GM12891 (cell line): Measurements from ENCODE around the gene IYD.
"Not testable (repeated sequence)": the region's sequence is repeated elsewhere in the genome, so short reads cannot be mapped to it uniquely, and the experiment has no call there.

Experiments
- DNase-seq: peaks from one replicate; pipeline ENCODE4 v3.0.0; 2011; ENCODE audit warnings: low spot score; ENCODE audit not compliant: insufficient read length
- FAIRE-seq: peaks from 2 replicates; lab custom pipeline; 2011; peaks lifted over from hg19 to GRCh38; lab: Jason Lieb, UNC
- PAX5 ChIP-seq: IDR thresholded peaks from 2 replicates; pipeline ENCODE4 v1.6.1; 2011; ENCODE audit warnings: low read length, moderate library complexity, mild to moderate bottlenecking; ENCODE audit not compliant: insufficient read depth, severe bottlenecking
- POLR2A ChIP-seq: IDR thresholded peaks from 2 replicates; pipeline ENCODE4 v1.6.1; 2011; ENCODE audit warnings: low read depth, low read length, control low read depth
- POLR2AphosphoS5 ChIP-seq: IDR thresholded peaks from 2 replicates; pipeline ENCODE4 v1.6.1; 2011; ENCODE audit warnings: low read depth, low read length, control low read depth
- POU2F2 ChIP-seq: IDR thresholded peaks from 2 replicates; pipeline ENCODE4 v1.6.1; 2011; ENCODE audit warnings: low read depth, mild to moderate bottlenecking, control low read depth, low read length, moderate library complexity
- SPI1 ChIP-seq: IDR thresholded peaks from 2 replicates; pipeline ENCODE4 v1.6.1; 2011; ENCODE audit warnings: low read depth, low read length, control low read depth
- TAF1 ChIP-seq: IDR thresholded peaks from 2 replicates; pipeline ENCODE4 v1.6.1; 2011; ENCODE audit warnings: low read depth, low read length, control low read depth

Gene IYD

DNA sequence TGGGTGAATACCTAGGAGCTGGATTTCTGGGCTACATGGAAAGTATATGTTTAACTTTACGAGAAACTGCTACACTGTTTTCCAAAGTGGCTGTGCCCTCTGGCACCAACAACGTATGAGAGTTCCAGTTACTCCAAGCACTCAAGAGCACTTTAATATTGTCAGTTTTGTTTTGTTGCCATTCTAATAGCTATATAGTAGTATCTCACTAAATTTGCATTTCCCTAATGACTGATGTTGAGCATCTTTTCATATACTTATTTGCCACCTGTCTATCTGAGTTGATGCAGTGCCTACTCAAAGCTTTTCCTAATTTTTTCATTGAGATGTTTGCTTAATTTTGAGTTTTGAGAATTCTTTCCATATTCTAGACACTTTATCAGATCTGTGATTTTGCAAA is 76.7 kb downstream of the IYD start:
- no peak for FAIRE-seq
- TF ChIP-seq TAF1 (no peak), POLR2AphosphoS5 (no peak), SPI1 (no peak), POU2F2 (no peak), POLR2A (no peak), PAX5 (no peak)
- no peak for DNase-seq

DNA sequence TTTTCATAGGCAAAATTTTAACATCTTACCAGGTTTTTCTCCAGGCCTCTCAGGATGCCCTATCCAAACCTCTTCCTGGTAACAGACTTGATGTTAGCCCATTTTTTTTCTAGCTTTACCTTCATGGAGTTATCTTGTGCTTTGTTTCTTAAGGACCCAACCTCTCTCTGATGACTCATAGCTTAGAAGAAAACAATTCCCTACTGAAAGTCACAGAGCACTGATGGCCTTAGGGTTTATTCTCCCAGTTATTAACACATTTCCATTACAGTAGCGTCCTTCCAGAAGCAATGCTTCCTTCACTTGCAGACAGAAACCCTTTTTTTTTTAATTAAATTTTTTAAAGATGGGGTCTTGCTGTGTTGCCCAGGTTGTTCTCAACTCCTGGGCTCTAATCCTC is 79.4 kb downstream of the IYD start:
- DNase-seq (no peak), FAIRE-seq (no peak)

DNA sequence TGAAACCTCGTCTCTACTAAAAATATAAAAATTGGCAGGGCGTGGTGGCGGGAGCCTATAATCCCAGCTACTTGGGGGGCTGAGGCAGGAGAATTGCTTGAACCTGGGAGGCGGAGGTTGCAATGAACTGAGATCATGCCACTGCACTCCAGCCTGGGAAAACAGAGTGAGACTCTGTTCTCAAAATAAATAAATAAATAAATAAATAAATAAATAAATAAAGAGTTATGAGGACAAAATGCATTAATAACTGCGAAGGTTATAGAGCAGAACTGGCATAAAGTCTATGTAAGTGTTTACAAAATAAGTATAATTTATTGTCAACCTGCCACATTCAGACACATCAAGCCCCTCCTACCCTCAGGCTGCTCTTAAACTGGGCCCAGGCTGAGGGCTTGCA is 80.2 kb downstream of the IYD start:
- not testable (repeated sequence) for DNase-seq, FAIRE-seq

More for the DNA sequence above, 79.4 kb downstream of the IYD start:
- TF ChIP-seq TAF1 (no peak), POLR2A (no peak), POLR2AphosphoS5 (no peak), SPI1 (no peak), POU2F2 (no peak), PAX5 (no peak)

DNA sequence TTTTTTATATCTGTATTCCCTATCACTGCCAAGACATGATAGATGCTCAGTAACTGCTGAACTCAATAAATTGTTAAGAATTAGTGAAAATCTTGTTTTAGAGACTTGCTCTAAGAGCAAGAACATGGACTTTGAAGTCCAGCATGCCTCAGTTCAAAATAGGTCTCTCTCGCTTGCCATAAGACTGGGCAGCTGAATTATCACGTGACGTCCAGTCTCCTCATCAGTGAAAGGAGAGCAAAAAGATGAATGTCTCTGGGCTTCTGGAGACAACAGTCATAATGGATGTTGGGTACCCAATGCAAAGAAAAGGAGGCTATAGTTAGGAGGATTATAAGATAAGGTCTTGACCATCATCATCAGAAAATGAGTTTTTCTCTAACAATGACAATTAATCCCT is 82.1 kb downstream of the IYD start:
- FAIRE-seq (no peak), DNase-seq (no peak)
- TF ChIP-seq POLR2AphosphoS5: no peak
- no peak for TF ChIP-seq POU2F2
- TF ChIP-seq SPI1: no peak

DNA sequence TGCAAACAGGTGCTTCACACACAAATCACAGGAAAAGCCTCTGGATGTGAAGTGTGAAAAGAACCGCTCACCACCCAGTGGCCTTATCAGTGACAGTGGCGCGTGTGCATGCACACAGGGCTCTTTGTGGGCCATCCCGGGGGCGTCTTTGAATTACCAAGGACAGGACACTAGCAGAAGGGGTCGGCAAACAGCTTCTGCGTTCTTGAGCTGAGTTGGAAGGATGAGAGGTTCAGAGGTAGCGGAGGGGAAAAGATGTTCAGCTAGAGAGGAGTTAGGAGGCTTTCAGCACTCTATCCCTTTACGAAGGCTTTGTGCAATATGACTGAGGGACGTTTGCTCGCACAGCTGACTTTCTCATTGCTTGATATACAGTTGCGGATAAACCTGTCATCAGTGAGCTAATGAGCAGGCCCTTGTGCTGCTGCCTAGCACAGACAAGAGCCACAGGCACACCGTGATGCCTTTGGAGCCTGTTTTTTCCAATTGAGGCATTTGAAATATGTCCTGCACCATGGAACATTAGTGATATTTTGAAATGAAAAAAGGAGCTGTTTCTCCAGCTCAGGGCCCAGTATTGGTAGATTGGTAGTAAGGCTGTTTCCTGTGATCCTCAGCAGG is 83.1 kb downstream of the IYD start:
- TF ChIP-seq PAX5 (no peak), TAF1 (no peak), POLR2AphosphoS5 (no peak), POLR2A (no peak), POU2F2 (no peak), SPI1 (no peak)
- FAIRE-seq (no peak), DNase-seq (no peak)

DNA sequence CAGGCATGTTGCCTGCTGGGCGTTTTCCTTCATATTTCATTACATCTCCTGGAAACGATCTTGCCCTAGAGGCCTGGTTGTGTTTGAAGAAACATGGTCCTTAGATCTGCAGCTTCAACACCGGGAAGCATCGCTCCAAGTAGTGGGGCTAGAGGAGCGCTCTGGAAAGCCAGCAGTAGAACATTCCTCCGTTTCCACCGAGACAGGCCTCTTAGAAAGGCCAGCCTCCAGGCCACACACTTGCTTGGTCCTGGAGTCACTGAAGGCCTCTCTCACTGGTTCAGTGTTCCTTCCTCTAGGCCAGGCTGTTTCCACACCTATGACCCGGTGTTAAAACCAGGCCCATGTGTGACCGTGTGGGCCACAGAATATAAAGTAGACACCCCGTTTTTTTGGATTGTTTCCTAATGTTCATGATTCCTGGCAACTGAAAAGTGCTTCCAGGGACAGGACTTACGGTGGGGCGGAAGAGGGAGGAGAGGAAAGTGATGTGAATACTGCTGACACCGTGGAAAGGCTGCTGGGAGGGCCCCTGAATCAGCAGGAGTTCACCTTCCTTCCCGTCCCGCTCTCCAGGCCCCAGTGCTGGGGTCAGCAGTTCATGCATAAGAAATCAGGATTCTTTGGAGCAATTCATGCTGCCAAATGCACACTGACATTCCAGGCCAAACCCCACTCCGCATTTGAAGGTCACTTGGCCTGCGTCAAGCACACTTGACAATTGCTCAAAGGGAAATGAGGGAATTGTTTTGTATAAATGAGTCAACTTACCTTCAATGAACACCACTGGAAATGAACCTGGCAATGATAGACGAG is 83.8 kb downstream of the IYD start:
- DNase-seq (no peak), FAIRE-seq (no peak)
- TF ChIP-seq POLR2A (no peak), POU2F2 (no peak), TAF1 (no peak), POLR2AphosphoS5 (no peak), PAX5 (no peak), SPI1 (no peak)

DNA sequence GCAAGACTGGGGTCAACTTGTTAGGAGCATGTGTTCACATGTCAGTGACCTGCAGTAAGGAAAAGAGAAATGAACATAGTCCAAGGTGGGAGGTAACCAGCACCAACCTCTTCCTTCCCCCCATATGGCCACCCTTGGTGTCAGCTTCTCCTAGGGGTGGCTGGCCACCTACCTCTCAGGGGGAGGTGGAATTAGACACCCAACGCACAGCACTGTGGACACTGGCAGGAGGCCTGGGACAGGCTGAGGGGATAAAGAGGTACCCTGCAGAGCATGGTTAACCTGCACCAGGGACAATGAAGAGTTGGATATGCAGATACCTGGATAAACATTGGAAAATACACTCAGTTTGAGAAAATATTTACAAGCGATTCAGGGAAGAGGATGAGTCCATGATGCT is 84.5 kb downstream of the IYD start:
- no peak for FAIRE-seq
- no peak for DNase-seq
- TF ChIP-seq POU2F2 (no peak), POLR2A (no peak), PAX5 (no peak), POLR2AphosphoS5 (no peak), TAF1 (no peak), SPI1 (no peak)
